Spleen (tissue), 11 donors: ENCODE measurements around the gene PNPO. TPM values are rescaled to one million over a fixed set of nuclear protein-coding genes. Genes with fewer than 3 reads are reported as not detected.

Experiments
- DNase-seq: peaks from one replicate; pipeline ENCODE4 v3.0.0-alpha.2; 2020
- H3K27ac ChIP-seq, 8 donors: fragments of 200-600 bp; sonication (generic) in 7 of 8; 1 replicate in 4 of 8; 2 replicates in 4 of 8; pipeline versions ENCODE4 v1.5.0 to v1.8.0; 2016 to 2021; ENCODE audit warnings: inconsistent platforms in 4 of 8, mild to moderate bottlenecking in 4 of 8, moderate library complexity in 1 of 8
- H3K27me3 ChIP-seq, 7 donors: fragments of 200-600 bp; sonication (generic) in 6 of 7; replicated peaks in 1 of 7; 1 replicate in 4 of 7; 2 replicates in 3 of 7; pipeline versions ENCODE4 v1.5.0 to v1.8.0; 2016 to 2021; ENCODE audit warnings: inconsistent platforms in 3 of 7, mild to moderate bottlenecking in 1 of 7
- H3K36me3 ChIP-seq, 6 donors: fragments of 200-600 bp; sonication (generic) in 5 of 6; 1 replicate in 4 of 6; 2 replicates in 2 of 6; pipeline versions ENCODE4 v1.5.0 to v1.8.0; 2016 to 2021; ENCODE audit warnings: inconsistent platforms in 2 of 6
- H3K4me1 ChIP-seq, 6 donors: fragments of 200-600 bp; sonication (generic) in 5 of 6; 1 replicate in 3 of 6; 2 replicates in 3 of 6; pipeline versions ENCODE4 v1.5.0 to v1.8.0; 2016 to 2021; ENCODE audit warnings: inconsistent platforms in 3 of 6
- H3K4me3 ChIP-seq, 8 donors: fragments of 200-600 bp; sonication (generic) in 7 of 8; 1 replicate in 4 of 8; 2 replicates in 4 of 8; pipeline versions ENCODE4 v1.5.0 to v1.8.0; 2016 to 2021; ENCODE audit warnings: inconsistent platforms in 4 of 8, mild to moderate bottlenecking in 4 of 8, moderate library complexity in 2 of 8
- H3K9me3 ChIP-seq, 8 donors: fragments of 200-600 bp; sonication (generic) in 7 of 8; 1 replicate in 4 of 8; 2 replicates in 4 of 8; pipeline versions ENCODE4 v1.5.0 to v1.8.0; 2016 to 2021; ENCODE audit warnings: inconsistent platforms in 4 of 8
- POLR2A ChIP-seq, 3 donors: fragments of 450-650 bp; IDR thresholded peaks; one replicate each; pipeline ENCODE4 v1.5.1; 2017; ENCODE audit warnings: antibody characterized with exemption in 3 of 3, mild to moderate bottlenecking in 1 of 3
- POLR2AphosphoS5 ChIP-seq, 3 donors: sonication (generic); formaldehyde crosslinking; IDR thresholded peaks; one replicate each; pipeline ENCODE4 v1.5.1; 2017; ENCODE audit warnings: antibody characterized with exemption in 3 of 3
- WGBS, 5 donors: extraction: QIAGEN DNeasy Blood & Tissue Kit in 3 of 5; methylation state at CpG; one replicate each; pipeline versions ENCODE4 v1.1.5 to v1.1.7; 2013 to 2018; 5-methylcytosine and 5-hydroxymethylcytosine counted together
- intact Hi-C: fragments of 100-400 bp; cut with DNase I; formaldehyde crosslinking; loops from one replicate; pipeline ENCODE4 v1.15.0; 2023; ENCODE audit warnings: low total_unique reads
- polyA plus RNA-seq, 3 donors: library from polyadenylated mRNA; stranded (reverse); fragments of 200-250 nt; gene quantifications; one replicate each; pipeline ENCODE4 v1.2.1, GENCODE V29; 2013
- total RNA-seq, 7 donors: library from RNA; depleted of rRNA in 3 of 7; stranded (reverse); fragments of >200 nt in 3 of 7; fragmentation: NEBNext Ultra II Directional in 4 of 7; extraction: Animal tissue kit (Norgen Biotek cat#: 25700) in 4 of 7; gene quantifications; one replicate each; pipeline versions ENCODE4 v1.1.0 to v1.2.1, GENCODE V29; 2016 to 2021
- TF ChIP-seq, protein P1 (sequence below), 11 experiments: fragments of 200-600 bp in 7 of 11; fragments of 450-650 bp in 4 of 11; sonication (generic) in 4 of 11; IDR thresholded peaks in 8 of 11; conservative IDR thresholded peaks in 3 of 11; 1 replicate in 7 of 11; 2 replicates in 4 of 11; pipeline versions ENCODE4 v1.4.0 to v1.8.0; 2016 to 2021; ENCODE audit warnings: antibody characterized with exemption in 11 of 11, inconsistent platforms in 4 of 11, mild to moderate bottlenecking in 1 of 11
- donor health status: healthy with polysubstance abuse.
- donor health status: DM: no; HTN: no; CAD: no; lungs with moderate emphysema.
- donor health status: DM: no; HTN: no; CAD: no.
- donor health status: Bipolar disorder and iron deficiency.
- donor health status: healthy.
- donor health status: DM: no; HTN: no; CAD: no.
- donor health status: DM: yes; HTN: yes; CAD: no.

The PNPO gene
- total and polyA plus RNA-seq, 10 donors, result 6.1 to 28.9 (median 26.6) TPM

DNA sequence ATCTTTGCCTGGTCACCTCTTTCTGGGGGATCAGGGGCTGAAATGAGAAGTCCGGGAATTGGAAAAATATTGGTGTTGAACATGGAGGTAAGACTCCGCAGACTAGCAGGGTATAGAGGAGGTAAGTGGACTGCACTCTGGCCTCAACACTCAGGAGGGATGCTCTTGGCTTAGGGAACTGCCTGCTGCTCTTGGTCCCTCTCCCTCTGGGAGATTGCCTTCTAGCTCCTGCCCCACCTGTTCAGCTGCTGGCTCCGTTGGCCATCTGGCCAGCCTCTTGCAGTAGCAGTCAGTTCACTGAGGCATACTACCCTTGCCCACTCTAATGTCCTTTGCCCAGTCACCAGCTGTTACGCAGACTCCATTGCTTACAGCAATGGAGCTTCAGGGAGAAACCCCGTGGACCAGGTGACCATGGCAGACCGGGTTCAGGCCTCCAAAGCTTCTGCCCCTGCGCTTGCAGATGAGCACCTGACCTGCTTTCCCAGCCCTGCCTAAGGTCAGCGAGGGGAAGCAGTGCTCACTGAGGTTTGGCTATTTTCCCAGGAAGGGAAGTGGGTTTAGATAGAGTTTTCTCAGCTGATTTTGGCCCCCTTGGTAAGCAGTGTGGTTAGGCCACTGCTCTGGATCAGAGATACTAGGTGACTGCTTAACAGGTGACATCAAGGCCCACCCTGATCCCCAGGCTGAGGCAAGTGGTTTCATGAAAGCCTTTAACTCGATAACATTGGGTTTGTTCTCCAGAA, 41.4 kb downstream of the PNPO start:
- Histone ChIP-seq H3K9me3 (no peaks in the 10 kb centered on the region), H3K27ac (peak overlapping the region in 4 of 8 donors; percentile 1 to 49 (median 24)), H3K36me3 (peaks cover 3 to 82% (median 56%) of the 10 kb centered on the region in 6 donors), H3K4me1 (peaks cover 0 to 56% (median 40%) of the 10 kb centered on the region in 6 donors), H3K4me3 (no peak overlapping the region), H3K27me3 (no peaks in the 10 kb centered on the region)
- TF ChIP-seq, protein P1, sequence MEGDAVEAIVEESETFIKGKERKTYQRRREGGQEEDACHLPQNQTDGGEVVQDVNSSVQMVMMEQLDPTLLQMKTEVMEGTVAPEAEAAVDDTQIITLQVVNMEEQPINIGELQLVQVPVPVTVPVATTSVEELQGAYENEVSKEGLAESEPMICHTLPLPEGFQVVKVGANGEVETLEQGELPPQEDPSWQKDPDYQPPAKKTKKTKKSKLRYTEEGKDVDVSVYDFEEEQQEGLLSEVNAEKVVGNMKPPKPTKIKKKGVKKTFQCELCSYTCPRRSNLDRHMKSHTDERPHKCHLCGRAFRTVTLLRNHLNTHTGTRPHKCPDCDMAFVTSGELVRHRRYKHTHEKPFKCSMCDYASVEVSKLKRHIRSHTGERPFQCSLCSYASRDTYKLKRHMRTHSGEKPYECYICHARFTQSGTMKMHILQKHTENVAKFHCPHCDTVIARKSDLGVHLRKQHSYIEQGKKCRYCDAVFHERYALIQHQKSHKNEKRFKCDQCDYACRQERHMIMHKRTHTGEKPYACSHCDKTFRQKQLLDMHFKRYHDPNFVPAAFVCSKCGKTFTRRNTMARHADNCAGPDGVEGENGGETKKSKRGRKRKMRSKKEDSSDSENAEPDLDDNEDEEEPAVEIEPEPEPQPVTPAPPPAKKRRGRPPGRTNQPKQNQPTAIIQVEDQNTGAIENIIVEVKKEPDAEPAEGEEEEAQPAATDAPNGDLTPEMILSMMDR (IDR thresholded peaks at IDR 0.05 in 8 of 11, conservative IDR thresholded peaks at IDR 0.05 in 3 of 11), result no peak
- TF ChIP-seq POLR2AphosphoS5 (IDR thresholded peaks at IDR 0.05) (no peak), POLR2A (IDR thresholded peaks at IDR 0.05) (no peak)
- no peak for DNase-seq
- WGBS, 5 donors, result 63 to 81% (median 67%) methylated on average over 8 to 9 of the region's 9 CpGs
- intact Hi-C loops, result no loop called here

DNA sequence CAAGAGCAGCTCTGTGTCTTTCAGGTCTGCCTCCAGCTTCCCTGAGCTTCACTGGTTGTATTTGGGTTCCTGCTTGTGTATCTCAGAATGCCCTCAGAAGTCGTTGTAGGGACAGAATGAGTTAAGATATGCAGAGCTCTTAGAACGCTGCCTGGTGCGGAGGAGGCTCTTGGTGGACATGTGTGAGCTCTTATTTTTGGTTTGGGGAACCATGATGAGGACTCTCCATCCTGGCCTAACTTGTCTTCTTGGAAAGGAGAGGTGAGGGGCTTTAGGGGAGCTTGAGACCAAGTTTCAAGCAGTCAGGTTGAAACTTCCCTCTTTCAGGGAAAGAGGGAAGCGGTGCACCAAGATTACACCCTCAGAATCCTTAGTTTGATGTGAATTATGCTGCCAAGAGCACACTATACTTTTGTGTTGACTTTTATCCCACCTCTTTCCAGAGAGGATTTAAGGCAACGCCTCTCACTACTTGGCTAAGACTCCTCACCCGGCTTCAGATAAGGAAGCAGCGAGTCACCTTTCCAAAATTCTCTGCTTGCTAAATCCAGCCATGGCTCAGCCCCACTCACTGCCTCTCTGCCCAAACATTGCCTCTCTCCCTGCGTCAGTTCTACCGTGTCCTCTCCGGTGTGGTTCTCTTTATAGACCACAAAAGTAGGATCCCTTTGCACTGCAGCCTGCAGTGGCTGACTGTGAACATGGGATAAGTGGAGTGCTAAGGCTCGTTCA, 42.3 kb downstream of the PNPO start:
- Histone ChIP-seq H3K9me3 (no peaks in the 10 kb centered on the region), H3K4me1 (peaks cover 0 to 55% (median 37%) of the 10 kb centered on the region in 6 donors), H3K27me3 (no peaks in the 10 kb centered on the region), H3K4me3 (no peak overlapping the region), H3K27ac (peak overlapping the region in 4 of 8 donors; percentile 1 to 49 (median 24)), H3K36me3 (peaks cover 3 to 74% (median 48%) of the 10 kb centered on the region in 6 donors)
- TF ChIP-seq POLR2A (IDR thresholded peaks at IDR 0.05) (no peak), POLR2AphosphoS5 (IDR thresholded peaks at IDR 0.05) (no peak)
- TF ChIP-seq, protein P1 (IDR thresholded peaks at IDR 0.05 in 8 of 11, conservative IDR thresholded peaks at IDR 0.05 in 3 of 11), result no peak
- DNase-seq, result no peak
- intact Hi-C loops, result no loop called here
- 75 to 86% (median 81%) methylated on average over 11 of the region's 11 CpGs for WGBS, 5 donors

DNA sequence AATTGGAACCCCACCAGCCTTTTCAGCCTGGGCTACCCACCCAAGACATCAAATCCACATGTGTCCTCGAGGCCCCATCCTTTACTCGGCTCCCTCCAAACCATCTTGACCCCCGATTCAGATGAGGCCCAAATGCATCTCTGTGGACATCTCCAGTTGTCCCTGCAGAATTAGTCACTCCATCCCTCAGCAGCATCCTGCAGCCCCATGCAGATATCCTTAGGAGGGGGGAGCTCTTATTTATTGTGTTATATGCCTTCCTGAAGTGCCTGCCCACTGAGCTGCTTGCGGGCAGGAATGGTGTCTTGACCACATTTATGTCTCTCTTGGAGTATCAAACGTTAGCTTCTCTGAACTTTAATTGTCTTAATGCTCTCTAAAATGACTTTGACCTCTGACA, 45.1 kb downstream of the PNPO start:
- H3K27me3 ChIP-seq, result no peaks in the 10 kb centered on the region
- intact Hi-C loops, result no loop called here
- TF ChIP-seq, protein P1 (IDR thresholded peaks at IDR 0.05 in 8 of 11, conservative IDR thresholded peaks at IDR 0.05 in 3 of 11), result no peak
- TF ChIP-seq POLR2A (IDR thresholded peaks at IDR 0.05) (no peak), POLR2AphosphoS5 (IDR thresholded peaks at IDR 0.05) (no peak)
- H3K4me3 ChIP-seq, result no peak overlapping the region
- no peaks in the 10 kb centered on the region for H3K9me3 ChIP-seq
- H3K27ac ChIP-seq, result no peak overlapping the region
- DNase-seq, result peak; percentile 32
- WGBS, 5 donors, result 85 to 88% (median 86%) methylated on average over 5 of the region's 5 CpGs
- H3K36me3 ChIP-seq, result peaks cover 3 to 45% (median 19%) of the 10 kb centered on the region in 6 donors
- H3K4me1 ChIP-seq, result peaks cover 0 to 45% (median 28%) of the 10 kb centered on the region in 6 donors
